Measurements from ENCODE around the gene ANKRD6. TPM values are rescaled to one million over a fixed set of nuclear protein-coding genes. Genes with fewer than 3 reads are reported as not detected.
A peak's percentile ranks its signal among the peaks of the same experiment; 100 is the strongest.

ANKRD6 gene
- total and polyA plus RNA-seq, 2 donors (not counting 1 experiment from before 2014, with no cell fraction given), result 3.8 to 10.5 TPM

GRCh38 chr6:89412071-89413005 is 20.6 kb upstream of the ANKRD6 start, which contains the start of gene RRAGD:
Gene RRAGD (minus strand): TSS chr6:89412273. CDS start chr6:89411993, 280 bp downstream.
- H3K36me3 ChIP-seq (replicated peaks in 1 of 2; ENCODE audit: control extremely low read depth in 1 of 2, control insufficient read depth in 1 of 2, extremely low read depth in 1 of 2, insufficient read depth in 2 of 2, low read length in 1 of 2), result no peaks in the 10 kb centered on the region
- ATAC-seq (ENCODE audit: low read depth) (peak; percentile 69), DNase-seq (peak; percentile 81)
- H3K27ac ChIP-seq (ENCODE audit: low read length in 2 of 2), result peak within 1 kb of the TSS in 1 of 2 donors; percentile 13
- peak within 1 kb of the TSS; percentile 78 for H3K9ac ChIP-seq (ENCODE audit: low read length)
- H3K4me2 ChIP-seq (replicated peaks; ENCODE audit: low read depth, low read length, poor library complexity, severe bottlenecking), result peak within 1 kb of the TSS; percentile 97
- peak within 1 kb of the TSS; percentile 87 for H2AFZ ChIP-seq (ENCODE audit: insufficient read depth, low read depth, low read length, poor library complexity, severe bottlenecking)
- H3K79me2 ChIP-seq (ENCODE audit: control insufficient read depth, insufficient read depth, low read length), result no peaks in the 10 kb centered on the region
- H3K4me3 ChIP-seq (ENCODE audit: control extremely low read depth in 1 of 5, extremely low read depth in 1 of 5, insufficient read depth in 1 of 5, low read depth in 2 of 5, low read length in 4 of 5), result peak within 1 kb of the TSS; percentile 44 to 81 (median 66)
- under 1% methylated on average over 72 of the region's 85 CpGs for WGBS (ENCODE audit: insufficient coverage)
- CTCF ChIA-PET, result interaction anchor here (0.5 to 5.4 kb wide), 3 partner anchors 20 to 1211 kb away, joined by 3 to 30 read pairs (median 6); no protein-coding TSS in a partner anchor
- Mint-ChIP-seq H3K4me1 (peaks cover 19% of the 10 kb centered on the region), H3K4me3 (peak within 1 kb of the TSS; percentile 96), H3K27me3 (peaks cover 25% of the 10 kb centered on the region), H3K9me3 (ENCODE audit: insufficient read depth) (no peaks in the 10 kb centered on the region), H3K27ac (peak within 1 kb of the TSS; percentile 80)
- peaks cover 0 to 34% (median 17%) of the 10 kb centered on the region in 4 experiments for H3K27me3 ChIP-seq (replicated peaks in 1 of 4; ENCODE audit: control extremely low read depth in 1 of 4, control insufficient read depth in 3 of 4, insufficient read depth in 4 of 4, low read length in 3 of 4)
- intact Hi-C loops (cut with micrococcal nuclease), result loop anchor here (1.0 to 5.0 kb wide), 2 partner anchors 21 to 60 kb away; partner anchors contain the start of genes ANKRD6 and UBE2J1
- H3K4me1 ChIP-seq (ENCODE audit: control insufficient read depth in 2 of 2, insufficient read depth in 2 of 2, low read length in 2 of 2), result peaks cover 16 to 19% of the 10 kb centered on the region in 2 donors
- TF ChIP-seq EZH2 (IDR thresholded peaks at IDR 0.05; ENCODE audit: borderline replicate concordance, insufficient read depth, low read depth, low read length, poor library complexity, severe bottlenecking) (no peak), CTCF (IDR thresholded peaks at IDR 0.05) (no peak)
- H3K9me3 ChIP-seq (ENCODE audit: control extremely low read depth in 1 of 3, control insufficient read depth in 2 of 3, insufficient read depth in 1 of 3, low read length in 2 of 3), result no peaks in the 10 kb centered on the region
- H4K20me1 ChIP-seq (ENCODE audit: control insufficient read depth, insufficient read depth, low read length, poor library complexity, severe bottlenecking), result no peaks in the 10 kb centered on the region
- POLR2A ChIA-PET, result interaction anchor here (1.1 kb wide), 1 partner anchor 226 kb away, joined by 3 read pairs; the partner anchor contains the start of gene LYRM2

All from B cell (primary cell).